ENCODE data around the gene WIZ.
A peak's percentile ranks its signal among the peaks of the same experiment; 100 is the strongest.

WIZ gene

GRCh38 chr19:15443838-15444237 lies 5.9 kb downstream of the WIZ start:
- peak; percentile 59 for DNase-seq (ENCODE audit: low read depth, low spot score)

- DNase-seq (ENCODE audit: low read depth, low spot score): no peak
Measured at GRCh38 chr19:15443325-15443724, 6.4 kb downstream of the WIZ start.

- no peak for DNase-seq (ENCODE audit: low read depth, low spot score)
Measured at GRCh38 chr19:15442142-15442920, 7.4 kb downstream of the WIZ start.

GRCh38 chr19:15441317-15441716 lies 8.4 kb downstream of the WIZ start:
- DNase-seq (ENCODE audit: low read depth, low spot score): no peak

GRCh38 chr19:15439821-15440641 lies 9.7 kb downstream of the WIZ start:
- no peak for DNase-seq (ENCODE audit: low read depth, low spot score)

GRCh38 chr19:15439078-15439799 lies 10.5 kb downstream of the WIZ start:
- DNase-seq (ENCODE audit: low read depth, low spot score): no peak

- no peak for DNase-seq (ENCODE audit: low read depth, low spot score)
Measured at GRCh38 chr19:15438577-15438976, 11.2 kb downstream of the WIZ start.

- no peak for DNase-seq (ENCODE audit: low read depth, low spot score)
Measured at GRCh38 chr19:15438124-15438496, 11.6 kb downstream of the WIZ start.

GRCh38 chr19:15437355-15438123 lies 12.2 kb downstream of the WIZ start:
- DNase-seq (ENCODE audit: low read depth, low spot score): no peak

- no peak for DNase-seq (ENCODE audit: low read depth, low spot score)
Measured at GRCh38 chr19:15436826-15437110, 13.0 kb downstream of the WIZ start.

- DNase-seq (ENCODE audit: low read depth, low spot score): no peak
Measured at GRCh38 chr19:15436012-15436825, 13.5 kb downstream of the WIZ start.

- DNase-seq (ENCODE audit: low read depth, low spot score): no peak
Measured at GRCh38 chr19:15433519-15434069, 16.2 kb downstream of the WIZ start.

- peak; percentile 98 for DNase-seq (ENCODE audit: low read depth, low spot score)
Measured at GRCh38 chr19:15432629-15433518, 16.9 kb downstream of the WIZ start.

- peak; percentile 30 for DNase-seq (ENCODE audit: low read depth, low spot score)
Measured at GRCh38 chr19:15432018-15432494, 17.7 kb downstream of the WIZ start.

GRCh38 chr19:15431396-15432017 lies 18.2 kb downstream of the WIZ start:
- DNase-seq (ENCODE audit: low read depth, low spot score): no peak

- DNase-seq (ENCODE audit: low read depth, low spot score): no peak
Measured at GRCh38 chr19:15430526-15431120, 19.1 kb downstream of the WIZ start.

GRCh38 chr19:15429825-15430467 lies 19.8 kb downstream of the WIZ start:
- no peak for DNase-seq (ENCODE audit: low read depth, low spot score)
